Measurements from ENCODE around the gene BRSK1. TPM values are rescaled to one million over a fixed set of nuclear protein-coding genes. Genes with fewer than 3 reads are reported as not detected.

Gene BRSK1
- total RNA-seq, 1 donor from 2014 or later = 15.9 TPM

GRCh38 chr19:55345818-55346724 is 62.3 kb downstream of the BRSK1 start:
- TF ChIP-seq CTCF (IDR thresholded peaks at IDR 0.05) = no peak
- DNase-seq (ENCODE audit: low spot score) = no peak
- Mint-ChIP-seq H3K27me3 (ENCODE audit: low read depth) (peaks cover 3% of the 10 kb centered on the region), H3K4me3 (ENCODE audit: unreplicated experiment) (no peak overlapping the region), H3K9me3 (ENCODE audit: low read depth) (no peaks in the 10 kb centered on the region), H3K4me1 (ENCODE audit: low read depth) (peaks cover 20% of the 10 kb centered on the region), H3K27ac (ENCODE audit: unreplicated experiment) (no peak overlapping the region), H3K36me3 (ENCODE audit: low read depth) (no peaks in the 10 kb centered on the region)

- TF ChIP-seq CTCF (IDR thresholded peaks at IDR 0.05) = no peak
- DNase-seq (ENCODE audit: low spot score) = no peak
- no peak overlapping the region for H3K27ac Mint-ChIP-seq (ENCODE audit: unreplicated experiment)
- peaks cover 15% of the 10 kb centered on the region for H3K4me1 Mint-ChIP-seq (ENCODE audit: low read depth)
- H3K4me3 Mint-ChIP-seq (ENCODE audit: unreplicated experiment) = no peak overlapping the region
- no peaks in the 10 kb centered on the region for H3K36me3 Mint-ChIP-seq (ENCODE audit: low read depth)
- no peaks in the 10 kb centered on the region for H3K9me3 Mint-ChIP-seq (ENCODE audit: low read depth)
- H3K27me3 Mint-ChIP-seq (ENCODE audit: low read depth) = peaks cover 12% of the 10 kb centered on the region
Observed at GRCh38 chr19:55346725-55347441, 63.1 kb downstream of the BRSK1 start.

GRCh38 chr19:55347442-55348009 is 63.7 kb downstream of the BRSK1 start:
- Mint-ChIP-seq H3K4me3 (ENCODE audit: unreplicated experiment) (no peak overlapping the region), H3K27ac (ENCODE audit: unreplicated experiment) (no peak overlapping the region)
- no peak for DNase-seq (ENCODE audit: low spot score)

GRCh38 chr19:55348317-55349034 is 64.7 kb downstream of the BRSK1 start:
- no peaks in the 10 kb centered on the region for H3K9me3 Mint-ChIP-seq (ENCODE audit: low read depth)
- peaks cover 25% of the 10 kb centered on the region for H3K4me1 Mint-ChIP-seq (ENCODE audit: low read depth)
- no peak overlapping the region for H3K4me3 Mint-ChIP-seq (ENCODE audit: unreplicated experiment)
- no peak overlapping the region for H3K27ac Mint-ChIP-seq (ENCODE audit: unreplicated experiment)
- DNase-seq (ENCODE audit: low spot score) = no peak
- no peaks in the 10 kb centered on the region for H3K36me3 Mint-ChIP-seq (ENCODE audit: low read depth)
- H3K27me3 Mint-ChIP-seq (ENCODE audit: low read depth) = peaks cover 27% of the 10 kb centered on the region
- TF ChIP-seq CTCF (IDR thresholded peaks at IDR 0.05) = no peak

More at GRCh38 chr19:55347442-55348009, 63.7 kb downstream of the BRSK1 start:
- Mint-ChIP-seq H3K36me3 (ENCODE audit: low read depth) (no peaks in the 10 kb centered on the region), H3K27me3 (ENCODE audit: low read depth) (peaks cover 18% of the 10 kb centered on the region), H3K4me1 (ENCODE audit: low read depth) (peaks cover 16% of the 10 kb centered on the region), H3K9me3 (ENCODE audit: low read depth) (no peaks in the 10 kb centered on the region)
- no peak for TF ChIP-seq CTCF (IDR thresholded peaks at IDR 0.05)

Data from chondrocyte (in vitro differentiated cells).